HEK293 (cell line): ENCODE results near the gene AFF3.

Experiments
- ZNF701 ChIP-seq: fragments of 450-650 bp; formaldehyde crosslinking; IDR thresholded peaks from 2 replicates; pipeline ENCODE4 v1.5.1; 2016; ENCODE audit warnings: missing biosample characterization, missing genetic modification characterization
- TF ChIP-seq, protein P1 (sequence below): fragments of 450-650 bp; formaldehyde crosslinking; IDR thresholded peaks from 2 replicates; pipeline ENCODE4 v1.5.1; 2016; ENCODE audit warnings: missing biosample characterization, missing genetic modification characterization

DNA sequence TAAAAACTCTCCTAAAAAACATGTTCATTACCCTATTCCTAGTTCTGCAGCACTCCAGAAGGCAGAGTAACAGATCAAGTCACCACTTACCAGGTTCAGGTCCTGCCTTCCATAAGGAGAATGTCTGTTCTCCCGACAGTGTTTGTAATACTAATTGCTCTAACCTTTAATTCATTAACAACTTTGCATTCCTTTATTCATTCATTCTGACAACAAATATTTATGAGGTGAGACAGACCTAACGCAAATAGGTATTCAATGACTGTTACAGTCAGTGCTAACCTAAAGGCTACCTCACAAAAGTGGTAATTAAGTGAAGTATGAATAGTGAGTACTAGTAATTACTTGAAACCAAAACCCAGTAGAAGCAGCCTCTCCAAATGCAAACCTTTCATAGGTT is 224.0 kb downstream of the AFF3 start:
- TF ChIP-seq ZNF701 (tag by site-specific recombination) = no peak
- TF ChIP-seq, protein P1, sequence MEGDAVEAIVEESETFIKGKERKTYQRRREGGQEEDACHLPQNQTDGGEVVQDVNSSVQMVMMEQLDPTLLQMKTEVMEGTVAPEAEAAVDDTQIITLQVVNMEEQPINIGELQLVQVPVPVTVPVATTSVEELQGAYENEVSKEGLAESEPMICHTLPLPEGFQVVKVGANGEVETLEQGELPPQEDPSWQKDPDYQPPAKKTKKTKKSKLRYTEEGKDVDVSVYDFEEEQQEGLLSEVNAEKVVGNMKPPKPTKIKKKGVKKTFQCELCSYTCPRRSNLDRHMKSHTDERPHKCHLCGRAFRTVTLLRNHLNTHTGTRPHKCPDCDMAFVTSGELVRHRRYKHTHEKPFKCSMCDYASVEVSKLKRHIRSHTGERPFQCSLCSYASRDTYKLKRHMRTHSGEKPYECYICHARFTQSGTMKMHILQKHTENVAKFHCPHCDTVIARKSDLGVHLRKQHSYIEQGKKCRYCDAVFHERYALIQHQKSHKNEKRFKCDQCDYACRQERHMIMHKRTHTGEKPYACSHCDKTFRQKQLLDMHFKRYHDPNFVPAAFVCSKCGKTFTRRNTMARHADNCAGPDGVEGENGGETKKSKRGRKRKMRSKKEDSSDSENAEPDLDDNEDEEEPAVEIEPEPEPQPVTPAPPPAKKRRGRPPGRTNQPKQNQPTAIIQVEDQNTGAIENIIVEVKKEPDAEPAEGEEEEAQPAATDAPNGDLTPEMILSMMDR (tag by site-specific recombination) = no peak
